NCI-H2227 (cell line): ENCODE results near the gene SLC31A1.
"Not testable (repeated sequence)": the region's sequence is repeated elsewhere in the genome, so short reads cannot be mapped to it uniquely, and the experiment has no call there.

Source experiments
- DNase-seq: peaks from one replicate; lab custom pipeline; 2025; ENCODE audit not compliant: unreplicated experiment; lab: John Stamatoyannopoulos, UW

Gene SLC31A1

DNA sequence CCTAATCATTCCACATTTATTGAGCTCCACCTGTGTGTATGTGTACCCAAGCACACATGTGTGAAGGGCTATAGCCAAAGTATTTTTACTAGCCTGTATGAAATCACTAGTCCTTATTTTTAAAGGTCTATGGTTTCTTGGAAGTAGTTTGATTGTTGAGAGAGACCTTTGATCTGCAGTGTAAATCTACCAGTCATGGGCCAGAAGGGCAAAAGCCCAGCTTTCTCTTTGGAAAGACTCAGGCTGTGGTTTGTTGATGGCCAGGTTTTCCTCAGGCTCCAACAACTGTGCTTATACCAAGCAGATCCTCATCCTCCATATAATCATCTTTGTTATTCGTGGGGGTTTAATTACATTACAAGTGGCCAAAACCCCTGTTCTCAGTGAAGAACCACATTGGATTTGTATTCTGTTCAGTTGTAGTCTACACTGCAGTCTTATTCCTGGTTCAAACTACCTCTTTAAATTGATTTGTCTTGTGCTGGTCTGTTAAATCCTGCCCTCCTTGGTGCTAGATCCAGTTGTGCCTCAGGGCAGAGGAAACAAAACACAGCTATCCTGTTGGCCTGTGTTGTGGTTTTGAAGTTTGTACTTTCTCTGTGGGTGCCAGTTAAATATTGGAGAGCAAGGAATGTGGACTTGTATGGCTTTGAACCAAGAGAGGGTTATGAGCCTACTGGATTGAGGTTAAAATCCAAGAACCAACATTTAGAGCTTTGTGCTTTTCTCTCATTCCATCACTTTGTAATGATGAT, 40.8 kb downstream of the SLC31A1 start:
- no peak for DNase-seq

GRCh38 chr9:113266174-113266573, 44.8 kb downstream of the SLC31A1 start:
- DNase-seq: no peak

- no peak for DNase-seq
Observed at GRCh38 chr9:113267911-113268566, 46.7 kb downstream of the SLC31A1 start.

GRCh38 chr9:113269355-113269754, 48.0 kb downstream of the SLC31A1 start:
- DNase-seq: no peak

GRCh38 chr9:113269871-113270270, 48.5 kb downstream of the SLC31A1 start:
- no peak for DNase-seq

- DNase-seq: peak; percentile 77
Observed at GRCh38 chr9:113274474-113275156, 53.3 kb downstream of the SLC31A1 start.

- DNase-seq: peak; percentile 97
Observed at GRCh38 chr9:113275157-113276131, 54.1 kb downstream of the SLC31A1 start, which contains the start of the genes CDC26 and PRPF4. TSS of gene CDC26 (minus strand) at chr9:113275572. CDS start at chr9:113272507, 3,065 bp downstream. TSS of gene PRPF4 (plus strand) at chr9:113275658. CDS start at chr9:113275744, 86 bp downstream.

DNA sequence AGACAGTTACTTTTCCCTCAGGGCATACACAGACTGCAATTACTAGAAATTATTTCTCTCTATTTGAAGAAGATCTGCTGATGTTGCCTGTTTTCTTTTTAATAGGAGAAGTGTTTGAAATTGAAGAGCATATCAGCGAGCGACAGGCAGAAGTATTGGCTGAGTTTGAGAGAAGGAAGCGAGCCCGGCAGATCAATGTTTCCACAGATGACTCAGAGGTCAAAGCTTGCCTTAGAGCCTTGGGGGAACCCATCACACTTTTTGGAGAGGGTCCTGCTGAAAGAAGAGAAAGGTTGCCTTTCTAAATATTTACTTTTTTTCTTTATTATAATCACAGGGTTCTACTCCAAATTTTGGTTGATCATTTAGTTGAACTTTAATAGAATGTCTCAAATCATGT, 57.5 kb downstream of the SLC31A1 start:
- no peak for DNase-seq

DNA sequence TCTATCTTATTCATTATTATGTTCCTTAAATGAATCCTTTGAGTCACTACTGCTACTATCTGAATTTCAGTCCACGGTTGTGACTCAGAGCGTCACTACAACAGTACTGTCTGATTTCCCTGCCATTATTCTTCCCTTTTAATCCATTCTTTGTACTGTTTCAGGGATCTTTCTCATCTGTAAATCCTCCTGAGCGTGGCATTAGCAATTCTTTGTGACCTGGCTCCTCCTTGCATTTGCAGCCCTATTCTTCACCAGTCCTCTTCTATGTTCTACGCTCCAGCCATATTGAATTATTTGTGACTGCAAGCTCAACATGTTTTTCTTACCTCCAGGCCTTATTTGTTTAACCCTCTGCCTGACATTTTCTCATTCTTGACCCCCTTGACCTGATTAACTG, 60.0 kb downstream of the SLC31A1 start:
- DNase-seq: no peak

DNA sequence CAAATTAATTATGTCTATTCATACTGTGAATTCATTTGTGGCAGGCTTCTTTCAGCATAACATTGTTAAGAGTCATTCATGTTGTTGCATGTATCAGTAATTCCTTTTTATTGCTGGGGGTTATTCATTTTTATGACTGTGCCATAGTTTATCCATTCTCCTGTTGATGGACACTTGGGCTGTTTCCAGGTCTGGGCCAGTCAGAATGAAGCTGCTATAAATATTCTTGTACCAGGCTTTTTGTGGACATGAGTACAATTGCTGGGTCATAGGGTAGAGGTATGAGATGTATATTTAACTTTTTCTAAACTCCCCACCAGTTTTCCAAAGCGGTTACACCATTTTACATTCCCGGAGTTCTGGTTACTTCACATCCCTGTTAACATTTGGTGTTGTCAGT, 67.7 kb downstream of the SLC31A1 start:
- no peak for DNase-seq

DNA sequence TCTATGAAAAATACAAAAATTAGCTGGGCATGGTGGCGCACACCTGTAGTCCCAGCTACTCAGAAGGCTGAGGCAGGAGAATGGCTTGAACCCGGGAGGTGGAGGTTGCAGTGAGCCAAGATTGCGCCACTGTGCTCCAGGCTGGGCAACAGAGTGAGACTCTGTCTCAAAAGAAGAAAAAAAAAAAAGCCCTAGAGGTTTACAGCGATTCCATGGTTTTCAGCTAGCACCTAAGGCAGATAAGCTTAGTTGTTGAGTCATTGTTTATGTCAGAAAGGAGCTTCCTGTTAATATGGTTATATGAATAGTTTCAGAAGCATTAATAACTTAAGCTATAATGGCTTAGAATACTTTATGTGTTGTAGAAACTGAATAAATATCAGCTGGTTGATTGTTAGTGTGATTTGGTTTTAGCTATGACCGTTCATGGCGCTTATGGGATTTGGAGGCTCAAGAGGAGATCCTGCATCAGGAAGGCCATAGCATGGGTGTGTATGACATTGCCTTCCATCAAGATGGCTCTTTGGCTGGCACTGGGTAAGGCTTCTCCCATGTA, 68.8 kb downstream of the SLC31A1 start:
- DNase-seq: no peak

GRCh38 chr9:113293285-113293878, 72.0 kb downstream of the SLC31A1 start:
- DNase-seq: no peak

DNA sequence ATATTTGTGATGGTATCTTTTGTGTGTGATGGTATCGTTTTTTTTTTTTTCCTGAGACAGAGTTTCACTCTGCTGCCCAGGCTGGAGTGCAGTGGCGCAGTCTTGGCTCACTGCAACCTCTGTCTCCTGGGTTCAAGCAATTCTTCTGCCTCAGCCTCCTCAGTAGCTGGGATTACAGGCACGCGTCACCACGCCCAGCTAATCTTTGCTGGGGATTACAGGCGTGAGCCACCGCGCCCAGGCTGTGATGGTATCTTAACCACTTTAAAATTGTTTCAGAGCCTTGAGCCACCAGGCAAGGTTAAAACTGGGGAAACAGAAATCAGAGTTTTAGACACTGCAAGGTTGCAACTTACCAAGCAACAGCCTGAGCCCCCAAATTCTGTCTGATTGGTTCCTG, 74.9 kb downstream of the SLC31A1 start:
- not testable (repeated sequence) for DNase-seq

- no peak for DNase-seq
Observed at GRCh38 chr9:113296796-113297558, 75.6 kb downstream of the SLC31A1 start.

DNA sequence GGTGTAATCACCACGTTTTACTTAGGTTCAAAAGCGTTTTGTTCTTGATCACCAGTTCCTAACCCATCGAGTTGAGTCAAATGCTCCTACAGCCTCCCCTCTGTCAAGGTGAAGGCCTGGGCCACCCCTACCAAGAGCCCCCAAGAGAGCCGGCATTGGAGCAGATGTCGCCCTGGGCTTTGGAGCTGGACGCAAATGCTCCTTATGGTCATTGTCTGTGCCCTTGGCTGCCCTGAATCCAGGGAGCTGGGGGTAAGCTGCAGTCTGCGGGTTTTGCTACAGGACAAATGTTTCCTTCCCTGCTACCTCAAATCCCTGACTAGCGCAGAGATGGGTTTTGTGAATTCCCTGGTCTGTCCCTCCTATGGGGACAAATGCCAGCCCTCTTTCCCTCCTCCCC, 77.0 kb downstream of the SLC31A1 start:
- no peak for DNase-seq

DNA sequence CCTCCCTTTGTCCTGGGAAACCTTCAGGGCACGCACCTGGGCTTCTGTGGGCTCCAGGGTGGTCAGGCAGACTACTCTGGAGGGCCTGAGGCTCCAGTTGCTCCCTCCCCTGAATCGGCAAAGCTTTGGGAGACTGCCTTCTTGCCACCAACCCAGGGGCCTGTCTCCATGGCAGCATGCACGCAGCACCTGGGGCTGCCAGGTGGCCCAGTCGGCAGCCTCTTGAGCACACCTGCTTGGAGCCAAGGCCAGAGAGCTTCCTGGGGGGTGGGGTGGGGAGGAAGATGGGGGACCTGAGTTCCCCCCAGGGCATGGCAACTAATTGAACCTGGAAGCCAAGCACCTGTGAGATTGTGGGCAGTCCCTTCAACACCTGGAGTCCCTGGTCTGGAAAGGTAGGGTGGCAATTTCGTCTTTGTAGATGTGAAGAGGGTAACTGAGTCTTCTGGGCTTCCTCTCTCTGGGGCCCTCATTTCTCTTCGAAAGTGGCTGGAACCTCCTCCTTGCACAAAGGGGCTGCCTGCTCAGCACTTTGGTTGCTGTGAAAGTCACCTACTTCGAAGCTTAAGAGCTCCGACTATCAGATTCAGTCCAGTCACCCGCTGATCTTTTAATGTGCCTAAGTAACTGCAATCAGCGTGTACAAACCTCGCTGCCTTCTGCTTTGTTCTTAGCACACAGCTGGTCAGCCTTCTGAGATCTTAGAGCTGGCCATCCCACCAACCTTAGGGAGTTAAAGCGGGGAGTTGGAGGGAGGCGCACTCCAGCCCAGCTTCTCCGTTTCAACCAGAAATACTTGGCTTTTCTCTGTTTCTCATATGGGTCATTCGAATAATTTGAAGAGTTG, 77.8 kb downstream of the SLC31A1 start:
- no peak for DNase-seq

GRCh38 chr9:113299800-113300292, 78.5 kb downstream of the SLC31A1 start:
- DNase-seq: no peak

GRCh38 chr9:113301548-113301947, 80.2 kb downstream of the SLC31A1 start:
- DNase-seq: no peak
